Measurements from ENCODE around the gene TRIML1.

GRCh38 chr4:188190461-188190860 lies 51.2 kb downstream of the TRIML1 start:
- TF ChIP-seq ZBTB11 (tag by site-specific recombination; conservative IDR thresholded peaks at IDR 0.05; ENCODE audit: low read depth), result no peak
- TF ChIP-seq ZNF121 (tag by site-specific recombination; IDR thresholded peaks at IDR 0.05), result no peak
- no peak for TF ChIP-seq CTCF (tag by site-specific recombination; IDR thresholded peaks at IDR 0.05)
- TF ChIP-seq OVOL3 (tag by site-specific recombination; IDR thresholded peaks at IDR 0.05), result no peak
- no peak for TF ChIP-seq ZNF837 (tag by site-specific recombination; IDR thresholded peaks at IDR 0.05)
- TF ChIP-seq ZFP41 (tag by site-specific recombination; IDR thresholded peaks at IDR 0.05; ENCODE audit: borderline replicate concordance), result no peak
- TF ChIP-seq ZNF473 (tag by site-specific recombination; IDR thresholded peaks at IDR 0.05), result no peak
- TF ChIP-seq TSHZ1 (tag by site-specific recombination; IDR thresholded peaks at IDR 0.05; ENCODE audit: borderline replicate concordance), result no peak
- TF ChIP-seq, protein P1, sequence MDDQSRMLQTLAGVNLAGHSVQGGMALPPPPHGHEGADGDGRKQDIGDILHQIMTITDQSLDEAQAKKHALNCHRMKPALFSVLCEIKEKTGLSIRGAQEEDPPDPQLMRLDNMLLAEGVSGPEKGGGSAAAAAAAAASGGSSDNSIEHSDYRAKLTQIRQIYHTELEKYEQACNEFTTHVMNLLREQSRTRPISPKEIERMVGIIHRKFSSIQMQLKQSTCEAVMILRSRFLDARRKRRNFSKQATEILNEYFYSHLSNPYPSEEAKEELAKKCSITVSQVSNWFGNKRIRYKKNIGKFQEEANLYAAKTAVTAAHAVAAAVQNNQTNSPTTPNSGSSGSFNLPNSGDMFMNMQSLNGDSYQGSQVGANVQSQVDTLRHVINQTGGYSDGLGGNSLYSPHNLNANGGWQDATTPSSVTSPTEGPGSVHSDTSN (CRISPR knock-in tag; IDR thresholded peaks at IDR 0.05), result no peak
- no peak for TF ChIP-seq ZNF274 (IDR thresholded peaks at IDR 0.05; ENCODE audit: low read length)
- TF ChIP-seq ZNF274 (tag by site-specific recombination; IDR thresholded peaks at IDR 0.05; ENCODE audit: borderline replicate concordance), result no peak
- TF ChIP-seq RBAK (tag by site-specific recombination; IDR thresholded peaks at IDR 0.05), result no peak
- no peak for TF ChIP-seq ZNF558 (tag by site-specific recombination; IDR thresholded peaks at IDR 0.05)
